GM21390 (cell line): ENCODE data around the gene ZNF407.

Experiments used
- ATAC-seq: cut with Tn5 transposase; IDR thresholded peaks from one replicate; pipeline ENCODE4 v1.9.1; 2021; ENCODE audit not compliant: unreplicated experiment

The ZNF407 gene

GRCh38 chr18:75037689-75037955 is 440.0 kb downstream of the ZNF407 start:
- no peak for ATAC-seq

GRCh38 chr18:75041586-75041985 is 443.9 kb downstream of the ZNF407 start:
- no peak for ATAC-seq

- ATAC-seq = no peak
Observed at GRCh38 chr18:75043478-75043877, 445.8 kb downstream of the ZNF407 start.

- ATAC-seq = no peak
Observed at GRCh38 chr18:75044296-75044695, 446.6 kb downstream of the ZNF407 start.

- no peak for ATAC-seq
Observed at GRCh38 chr18:75044791-75045190, 447.1 kb downstream of the ZNF407 start.

GRCh38 chr18:75045272-75045671 is 447.6 kb downstream of the ZNF407 start:
- ATAC-seq = no peak

GRCh38 chr18:75047240-75047961 is 449.7 kb downstream of the ZNF407 start:
- ATAC-seq = no peak

- ATAC-seq = no peak
Observed at GRCh38 chr18:75048776-75049454, 451.2 kb downstream of the ZNF407 start.

- ATAC-seq = no peak
Observed at GRCh38 chr18:75049455-75049789, 451.8 kb downstream of the ZNF407 start.

GRCh38 chr18:75051757-75052156 is 454.1 kb downstream of the ZNF407 start:
- no peak for ATAC-seq

- no peak for ATAC-seq
Observed at GRCh38 chr18:75052475-75052874, 454.8 kb downstream of the ZNF407 start.

GRCh38 chr18:75053028-75053629 is 455.5 kb downstream of the ZNF407 start:
- no peak for ATAC-seq

- ATAC-seq = no peak
Observed at GRCh38 chr18:75054046-75054445, 456.4 kb downstream of the ZNF407 start.

GRCh38 chr18:75054611-75055010 is 456.9 kb downstream of the ZNF407 start:
- ATAC-seq = no peak

GRCh38 chr18:75057169-75057960 is 459.7 kb downstream of the ZNF407 start:
- ATAC-seq = no peak

- ATAC-seq = no peak
Observed at GRCh38 chr18:75060185-75060584, 462.5 kb downstream of the ZNF407 start.

GRCh38 chr18:75062297-75062886 is 464.7 kb downstream of the ZNF407 start:
- no peak for ATAC-seq

GRCh38 chr18:75063196-75063595 is 465.5 kb downstream of the ZNF407 start:
- no peak for ATAC-seq

GRCh38 chr18:75063615-75064512 is 466.2 kb downstream of the ZNF407 start:
- no peak for ATAC-seq

- no peak for ATAC-seq
Observed at GRCh38 chr18:75064513-75064905, 466.8 kb downstream of the ZNF407 start.
